Head of caudate nucleus (tissue), 42 donors: ENCODE measurements around the gene CHRD.

Experiments used
- DNase-seq, 42 donors: peaks; one replicate each; pipeline versions ENCODE4 v3.0.0 to v3.0.0-alpha.2; 2020 to 2021; ENCODE audit warnings: mixed read lengths in 7 of 42
- intact Hi-C: fragments of 100-400 bp; cut with DNase I; formaldehyde crosslinking; loops from one replicate; pipeline ENCODE4 v1.15.0; 2022

The CHRD gene

GRCh38 chr3:184345317-184346144 is 34.3 kb upstream of the CHRD start:
- DNase-seq: peak; percentile 74 to 96 (median 89)
- intact Hi-C loops: no loop called here

GRCh38 chr3:184346480-184347190 is 33.2 kb upstream of the CHRD start:
- DNase-seq: peak in 1 of 42 donors; percentile 16
- intact Hi-C loops: no loop called here

DNA sequence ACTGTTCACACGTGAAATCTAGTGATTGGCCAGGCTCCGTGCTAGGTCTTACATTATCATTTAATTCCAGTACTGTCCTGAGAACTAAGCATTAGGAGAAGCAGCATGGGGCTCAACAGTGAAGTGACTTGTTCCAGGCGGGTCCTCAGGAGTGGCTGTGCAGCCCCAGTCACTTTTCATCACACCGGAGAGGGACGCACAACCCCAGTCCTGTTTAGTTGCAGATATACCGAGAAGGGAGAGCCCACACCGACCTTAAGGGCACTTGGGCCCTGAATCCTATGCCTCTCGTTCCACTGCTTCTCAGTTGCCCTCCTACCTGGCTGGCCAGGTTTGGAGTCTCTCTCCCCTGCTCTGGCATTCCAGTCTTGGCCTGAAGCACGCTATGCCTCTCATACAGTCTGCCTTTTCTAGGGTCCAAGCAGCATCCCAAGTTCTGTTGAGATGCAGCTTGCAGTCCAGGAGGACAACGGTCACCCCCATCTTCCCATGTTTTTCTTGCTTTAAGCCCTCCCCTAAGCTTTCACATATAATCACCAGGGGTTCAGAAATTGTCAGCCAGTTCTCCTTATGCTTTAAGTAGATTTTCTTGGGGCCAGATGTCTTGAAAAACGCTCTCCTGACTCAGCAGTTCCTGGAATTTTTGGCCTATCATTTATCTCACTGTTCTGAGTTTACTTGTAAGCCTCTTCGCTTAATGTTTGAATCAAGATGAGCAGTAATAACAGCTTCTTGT is 32.4 kb upstream of the CHRD start:
- DNase-seq: peak in 1 of 42 donors; percentile 16
- intact Hi-C loops: no loop called here

GRCh38 chr3:184348057-184348382 is 31.8 kb upstream of the CHRD start:
- peak in 1 of 42 donors; percentile 16 for DNase-seq

DNA sequence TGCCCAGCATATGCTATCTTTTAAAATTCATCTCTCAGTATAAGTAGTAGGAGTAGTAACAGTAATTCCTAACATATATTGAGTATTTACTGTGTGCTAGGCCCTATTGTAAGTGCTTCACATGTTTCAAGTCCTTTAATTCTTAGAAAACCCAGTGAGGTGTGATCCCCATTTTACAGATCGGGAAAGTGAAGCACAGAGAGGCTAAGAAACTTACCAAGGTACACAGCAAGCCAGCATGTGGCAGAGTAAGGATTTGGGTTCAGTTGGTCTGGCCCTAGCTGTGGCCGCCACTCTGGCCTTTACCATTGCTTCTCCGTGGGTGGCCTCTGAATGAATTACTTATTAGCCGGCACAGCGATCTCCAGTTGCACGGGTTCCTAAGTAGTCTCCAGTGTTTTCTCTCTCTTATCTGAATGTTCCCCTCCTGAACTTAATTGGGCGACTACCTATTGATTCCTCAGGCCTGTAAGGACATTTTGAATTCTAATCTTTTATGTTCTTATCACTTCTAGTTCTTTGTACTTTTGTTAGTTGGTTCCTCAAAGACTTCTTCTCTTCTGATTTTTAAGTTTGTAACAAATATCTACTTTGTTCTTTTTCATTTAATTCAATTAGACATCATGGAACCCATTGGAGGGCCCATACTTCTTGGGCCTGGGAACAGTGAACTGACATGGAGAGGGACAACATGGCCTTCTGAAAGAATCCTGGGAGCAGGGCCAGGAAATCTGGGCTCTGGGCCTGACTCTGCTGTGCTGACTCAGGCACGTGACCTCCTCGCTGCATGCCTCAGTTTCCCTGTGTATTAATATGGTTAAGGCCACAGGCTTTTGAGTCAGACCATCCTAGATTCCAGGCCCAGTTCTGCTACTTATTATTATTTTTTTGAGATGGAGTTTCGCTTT is 30.0 kb upstream of the CHRD start:
- intact Hi-C loops: no loop called here
- peak in 6 of 42 donors; percentile 40 to 72 (median 58) for DNase-seq

More at GRCh38 chr3:184348057-184348382, 31.8 kb upstream of the CHRD start:
- intact Hi-C loops: no loop called here

DNA sequence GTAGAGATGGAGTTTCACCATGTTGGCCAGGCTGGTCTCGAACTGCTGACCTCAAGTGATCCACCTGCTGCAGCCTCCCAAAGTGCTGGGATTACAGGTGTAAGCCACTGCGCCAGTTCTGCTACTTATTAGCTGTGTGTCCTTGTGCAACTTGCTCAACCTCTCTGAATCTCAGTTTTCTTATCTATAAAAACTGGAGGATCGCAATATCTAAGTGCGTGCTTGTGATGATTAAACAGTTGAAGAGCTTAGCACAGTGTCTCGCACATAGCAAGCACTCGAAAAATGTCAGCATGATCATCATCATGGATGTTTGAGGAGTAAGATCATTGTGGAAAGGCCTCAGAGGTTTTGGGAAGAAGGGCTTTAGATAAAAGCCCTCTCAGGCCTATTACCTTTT is 29.2 kb upstream of the CHRD start:
- intact Hi-C loops: no loop called here
- DNase-seq: no peak

DNA sequence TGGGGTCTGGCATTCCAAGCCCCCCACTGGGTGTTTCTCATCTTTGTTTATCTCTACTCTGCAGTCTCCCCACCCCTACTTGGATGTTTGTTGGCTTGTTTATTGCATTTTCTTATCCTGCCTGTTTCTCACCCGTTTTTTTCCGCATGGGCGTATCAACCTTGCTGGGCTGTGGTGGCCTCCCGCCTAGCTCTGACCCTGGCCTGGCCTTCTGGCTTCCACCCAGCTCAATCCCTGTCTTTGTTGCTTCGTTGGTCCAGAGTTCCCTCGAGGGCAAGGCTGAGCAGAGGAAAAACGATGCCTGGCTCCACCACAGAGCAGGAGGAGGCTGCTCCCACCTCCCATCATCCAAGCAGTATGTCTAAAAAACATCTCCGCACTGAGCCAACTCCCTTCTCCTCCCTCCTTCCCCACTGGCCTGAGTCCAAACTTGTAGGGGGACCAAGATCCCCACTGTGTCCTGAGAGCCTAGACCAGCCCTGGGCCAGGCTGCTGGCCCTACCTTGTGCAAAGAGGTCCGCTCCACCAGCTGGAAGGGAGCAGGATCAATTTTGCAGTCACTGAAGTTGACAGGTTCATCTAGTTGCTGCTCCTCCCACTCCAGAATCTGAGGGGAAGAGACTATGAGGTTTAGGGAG is 28.2 kb upstream of the CHRD start:
- intact Hi-C loops: no loop called here
- DNase-seq: peak in 3 of 42 donors; percentile 18 to 31 (median 25)

DNA sequence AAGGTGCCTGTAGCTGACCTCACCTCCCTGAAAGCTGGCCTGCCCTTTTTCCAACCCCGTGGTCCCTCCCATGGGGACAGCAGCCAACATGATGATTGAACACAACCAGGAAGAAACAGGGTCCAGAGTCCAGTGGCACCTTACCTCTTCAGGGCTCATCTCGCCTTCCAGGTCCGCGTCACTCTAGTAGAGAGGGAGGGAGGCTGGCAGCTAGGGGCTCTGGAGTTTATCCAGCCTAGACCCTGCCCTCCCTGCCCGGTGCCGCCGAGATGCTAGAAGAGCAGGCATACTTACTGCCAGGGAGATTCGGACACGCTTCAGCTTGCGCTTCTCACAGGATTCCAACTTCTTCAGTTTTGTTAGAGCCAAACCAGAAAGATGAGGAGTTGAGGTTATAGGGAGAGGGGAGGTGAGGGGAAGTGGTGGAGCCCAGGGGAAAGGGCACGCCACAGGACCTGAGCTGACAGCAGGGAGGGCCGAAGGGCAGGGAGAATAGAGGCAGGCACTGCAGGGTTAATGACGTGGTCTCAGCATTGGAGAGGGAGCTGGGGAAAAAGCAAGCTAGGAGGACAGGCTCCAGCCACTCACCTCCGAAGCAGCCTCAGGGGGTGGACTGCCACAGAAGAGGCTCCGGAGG is 27.6 kb upstream of the CHRD start:
- no peak for DNase-seq
- intact Hi-C loops: no loop called here

DNA sequence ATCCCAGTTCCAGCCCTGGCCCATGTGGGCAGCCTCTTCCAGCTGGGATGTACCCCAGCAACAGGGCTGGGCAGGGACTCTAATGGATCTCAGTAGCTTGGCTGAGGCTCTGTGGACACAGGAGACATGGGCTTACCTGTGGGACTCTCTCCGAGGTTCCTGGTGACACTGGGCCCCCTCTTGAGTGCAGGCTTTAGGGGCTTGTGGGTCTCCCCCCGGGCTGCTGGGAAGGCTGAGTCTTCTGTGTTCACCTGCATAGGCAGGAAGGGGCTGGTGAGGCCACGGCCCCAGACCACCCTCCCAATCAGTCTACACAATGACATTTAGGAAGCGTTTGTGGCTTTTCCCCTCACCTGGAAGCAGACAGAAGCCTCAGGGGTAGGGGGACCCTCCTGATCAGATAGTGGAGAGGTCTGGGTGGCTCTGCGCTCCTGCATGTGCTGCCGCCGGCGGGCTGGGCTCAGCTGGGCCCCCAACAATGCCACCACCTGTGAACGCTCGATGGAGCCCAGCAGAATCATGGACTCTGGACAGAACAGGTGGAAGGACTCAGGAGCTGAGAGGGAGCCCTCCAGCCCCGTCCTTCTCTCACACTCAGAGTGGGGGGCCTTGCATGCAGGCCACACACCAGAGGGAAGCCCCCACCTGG is 26.8 kb upstream of the CHRD start:
- intact Hi-C loops: no loop called here

GRCh38 chr3:184353546-184353941 is 26.3 kb upstream of the CHRD start:
- intact Hi-C loops: no loop called here

More for the DNA sequence above, 26.8 kb upstream of the CHRD start:
- no peak for DNase-seq

GRCh38 chr3:184354121-184354728 is 25.6 kb upstream of the CHRD start:
- peak in 33 of 42 donors; percentile 39 to 88 (median 63) for DNase-seq
- intact Hi-C loops: no loop called here

More at GRCh38 chr3:184353546-184353941, 26.3 kb upstream of the CHRD start:
- no peak for DNase-seq

GRCh38 chr3:184354754-184355153 is 25.1 kb upstream of the CHRD start:
- intact Hi-C loops: no loop called here
- no peak for DNase-seq

DNA sequence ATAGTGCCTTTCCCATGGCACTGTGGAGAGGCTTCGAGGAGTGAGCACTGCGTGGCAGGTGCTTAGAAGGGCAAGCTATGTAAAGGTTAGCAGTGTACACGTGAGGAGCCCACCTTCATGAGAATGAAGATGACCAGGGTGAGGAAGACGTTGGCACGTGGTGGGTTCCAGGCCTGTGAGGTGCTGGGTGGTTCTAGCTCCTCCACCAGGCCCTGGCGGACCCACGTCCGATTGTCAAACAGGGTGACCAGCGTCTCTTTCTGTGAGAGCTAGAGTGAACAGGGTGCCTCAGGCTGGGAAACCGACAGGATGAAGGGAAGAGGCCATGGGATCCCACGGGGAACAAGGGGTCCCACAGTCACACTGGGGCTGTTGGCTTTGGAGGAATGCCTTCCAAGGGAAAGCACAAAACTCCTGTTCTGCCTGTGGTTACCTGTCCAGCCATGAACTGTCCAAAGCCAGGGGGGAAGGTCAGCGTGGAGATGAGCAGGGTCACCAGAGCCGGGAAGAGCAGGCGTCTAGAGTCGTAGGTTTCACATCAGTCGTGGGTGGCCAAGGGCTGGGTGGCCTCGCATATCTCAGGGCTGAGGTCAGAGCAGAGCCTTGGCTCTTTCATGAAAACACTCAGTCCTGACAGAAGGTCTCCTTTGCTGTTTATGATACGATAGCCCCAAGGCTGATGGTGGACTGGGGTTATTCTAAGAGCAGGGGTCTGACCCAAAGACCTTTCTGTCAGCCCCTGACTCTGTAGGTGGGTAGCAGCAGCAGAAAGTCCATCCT is 24.4 kb upstream of the CHRD start:
- no peak for DNase-seq
- intact Hi-C loops: no loop called here

GRCh38 chr3:184357248-184358123 is 22.4 kb upstream of the CHRD start:
- intact Hi-C loops: no loop called here

DNA sequence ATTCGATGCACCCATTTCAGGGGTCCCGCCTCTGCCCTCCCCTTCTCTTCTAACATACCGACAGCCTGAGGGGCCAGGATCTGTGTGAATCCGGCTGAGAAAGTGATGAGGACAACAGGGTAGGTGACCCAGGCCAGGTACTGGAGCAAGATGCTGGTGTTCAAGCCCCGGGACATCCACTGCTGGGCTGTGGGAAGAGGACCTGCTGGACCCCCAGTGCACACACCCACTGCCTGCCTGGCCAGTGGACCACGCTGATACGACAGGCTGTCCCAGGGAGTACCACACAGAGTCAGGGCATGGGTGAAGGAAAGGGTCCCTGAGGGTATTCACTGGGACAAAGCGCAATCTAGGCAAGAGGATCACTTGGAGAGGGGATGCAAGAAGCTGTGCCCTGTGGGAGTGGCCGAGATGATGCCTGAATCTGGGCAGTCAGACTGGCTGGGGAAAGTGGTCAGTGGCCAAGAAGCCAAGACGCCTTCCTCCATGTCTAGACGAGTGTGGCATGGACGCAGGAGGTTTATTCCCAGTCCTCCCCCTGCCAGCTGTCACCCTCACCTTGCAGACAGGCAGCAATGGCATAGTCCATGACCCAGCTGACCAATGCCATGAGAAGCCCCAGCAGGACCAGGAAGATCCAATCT is 21.6 kb upstream of the CHRD start:
- intact Hi-C loops: no loop called here
- no peak for DNase-seq

More at GRCh38 chr3:184357248-184358123, 22.4 kb upstream of the CHRD start:
- DNase-seq: no peak
